Skeletal muscle satellite cell (primary cell): Measurements from ENCODE around the gene FKRP.

Source experiments
- H3K27me3 ChIP-seq: 2 replicates; pipeline ENCODE4 v1.7.0; 2013; ENCODE audit warnings: low read length; ENCODE audit not compliant: control insufficient read depth, insufficient read depth
- H3K36me3 ChIP-seq: 2 replicates; pipeline ENCODE4 v1.7.0; 2013; ENCODE audit warnings: mild to moderate bottlenecking, control low read depth, low read length; ENCODE audit not compliant: insufficient read depth
- H3K4me1 ChIP-seq: 2 replicates; pipeline ENCODE4 v1.7.0; 2013; ENCODE audit warnings: low read length; ENCODE audit not compliant: control insufficient read depth, insufficient read depth
- H3K4me2 ChIP-seq: 2 replicates; pipeline ENCODE4 v1.7.0; 2013; ENCODE audit warnings: mild to moderate bottlenecking, low read length
- H3K4me3 ChIP-seq: 2 replicates; pipeline ENCODE4 v1.7.0; 2013; ENCODE audit warnings: low read length
- H3K9ac ChIP-seq: 2 replicates; pipeline ENCODE4 v1.7.0; 2013; ENCODE audit warnings: mild to moderate bottlenecking, low read depth, low read length, moderate library complexity
- H3K9me3 ChIP-seq: replicated peaks from 2 replicates; pipeline ENCODE4 v1.7.0; 2013; ENCODE audit warnings: mild to moderate bottlenecking, control low read depth, low read length

FKRP gene

DNA sequence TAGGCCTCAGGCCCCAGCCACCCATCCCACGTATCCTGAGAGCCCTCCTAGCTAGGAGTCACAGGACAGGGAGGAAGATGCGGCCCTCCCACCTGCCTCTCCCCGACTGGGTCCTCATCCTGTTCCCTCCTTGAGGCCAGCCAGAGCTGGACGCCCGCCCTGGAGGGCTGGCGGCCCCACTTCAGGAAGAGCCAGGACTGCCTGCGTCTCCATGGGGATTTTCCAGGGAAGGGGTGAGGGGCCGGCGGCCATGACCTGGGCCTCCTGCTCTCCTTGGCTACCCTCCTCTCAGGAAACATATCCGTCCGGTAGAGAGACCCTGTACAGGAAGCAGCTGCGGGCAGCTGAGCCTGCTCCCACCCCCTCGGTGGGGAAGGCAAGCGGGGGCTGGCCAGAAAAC is 17.6 kb upstream of the FKRP start:
- H3K9ac ChIP-seq = no peak overlapping the region
- H3K36me3 ChIP-seq = peaks cover 91% of the 10 kb centered on the region

DNA sequence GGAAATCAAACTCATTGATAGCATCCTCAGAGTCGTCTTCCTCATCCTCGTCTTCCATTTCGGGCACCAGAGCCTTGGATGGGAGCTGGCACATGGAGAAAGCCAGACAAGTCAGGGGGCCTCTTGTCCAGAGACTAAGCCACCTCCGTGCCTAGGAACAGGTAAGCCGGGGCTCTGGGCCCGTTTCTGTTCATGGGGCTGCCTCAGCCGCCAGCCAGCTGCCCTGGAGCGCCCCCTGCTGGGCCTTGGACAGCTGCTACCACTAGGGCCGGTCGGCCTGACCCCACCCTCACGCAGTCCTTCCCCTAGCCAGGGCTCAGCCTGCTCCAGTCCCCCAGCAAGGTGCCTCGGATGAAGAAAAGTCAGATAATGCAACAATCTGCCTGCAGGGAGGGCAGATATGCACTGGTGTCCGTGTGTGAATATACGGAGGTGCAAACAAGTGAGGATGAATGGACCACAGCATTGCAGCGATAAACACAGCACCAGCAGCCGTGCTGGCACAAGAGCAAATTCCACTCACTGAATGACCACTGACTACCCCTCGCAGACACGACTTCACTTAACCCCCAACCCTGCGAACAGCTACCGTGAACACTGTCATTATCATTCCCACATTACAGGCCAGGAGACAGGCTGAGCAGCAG is 17.0 kb upstream of the FKRP start:
- no peak overlapping the region for H3K9ac ChIP-seq
- peaks cover 35% of the 10 kb centered on the region for H3K4me1 ChIP-seq
- no peak overlapping the region for H3K4me3 ChIP-seq
- H3K9me3 ChIP-seq = no peaks in the 10 kb centered on the region
- H3K27me3 ChIP-seq = no peaks in the 10 kb centered on the region
- no peak overlapping the region for H3K4me2 ChIP-seq
- peaks cover 92% of the 10 kb centered on the region for H3K36me3 ChIP-seq

More for the DNA sequence above, 17.6 kb upstream of the FKRP start:
- no peak overlapping the region for H3K4me2 ChIP-seq
- H3K4me3 ChIP-seq = no peak overlapping the region
- no peaks in the 10 kb centered on the region for H3K9me3 ChIP-seq
- no peaks in the 10 kb centered on the region for H3K27me3 ChIP-seq
- peaks cover 32% of the 10 kb centered on the region for H3K4me1 ChIP-seq

DNA sequence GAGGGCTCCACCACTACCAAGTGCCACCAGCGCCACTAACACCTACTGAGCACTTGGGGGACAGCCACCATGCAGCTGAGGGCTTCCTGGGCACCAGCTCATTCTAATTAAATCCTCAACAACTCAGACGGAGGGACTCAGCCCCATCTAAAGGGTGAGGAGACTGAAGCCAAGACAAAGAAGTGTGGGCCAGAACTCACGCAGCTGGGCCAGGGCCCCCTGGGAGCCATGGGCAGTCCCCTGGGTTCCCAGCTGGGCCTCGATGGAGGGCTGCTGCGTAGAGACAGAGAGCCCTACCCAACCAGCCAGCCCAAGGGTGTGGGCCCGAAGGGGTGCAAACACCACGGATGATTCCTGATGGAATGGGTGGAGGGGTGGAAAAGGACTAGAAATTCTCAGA is 16.2 kb upstream of the FKRP start:
- no peak overlapping the region for H3K4me2 ChIP-seq
- no peaks in the 10 kb centered on the region for H3K9me3 ChIP-seq
- H3K9ac ChIP-seq = no peak overlapping the region
- H3K36me3 ChIP-seq = peaks cover 90% of the 10 kb centered on the region
- no peak overlapping the region for H3K4me3 ChIP-seq
- no peaks in the 10 kb centered on the region for H3K27me3 ChIP-seq
- peaks cover 40% of the 10 kb centered on the region for H3K4me1 ChIP-seq

DNA sequence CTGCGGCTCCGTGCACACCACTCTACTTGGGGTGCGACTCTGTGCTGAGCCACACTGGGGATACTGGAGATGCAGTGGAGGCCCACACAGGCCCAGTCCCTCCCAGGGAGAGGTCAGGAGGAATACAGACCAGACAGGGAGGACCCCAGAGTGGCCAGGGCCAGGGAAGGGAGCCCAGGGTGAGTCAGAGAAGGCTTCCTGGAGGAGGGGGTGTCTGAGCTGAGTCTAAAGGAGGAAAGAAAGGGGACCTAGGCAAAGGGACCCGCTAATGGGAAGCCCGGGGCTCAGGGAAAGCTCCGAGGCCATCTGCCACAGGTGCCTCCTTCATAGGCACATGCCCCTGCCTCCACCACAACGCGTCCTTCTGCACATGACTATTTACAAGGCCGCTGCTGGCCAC is 15.7 kb upstream of the FKRP start:
- H3K4me1 ChIP-seq = peaks cover 40% of the 10 kb centered on the region
- H3K9me3 ChIP-seq = no peaks in the 10 kb centered on the region
- peaks cover 87% of the 10 kb centered on the region for H3K36me3 ChIP-seq
- H3K4me2 ChIP-seq = no peak overlapping the region
- H3K4me3 ChIP-seq = no peak overlapping the region
- no peaks in the 10 kb centered on the region for H3K27me3 ChIP-seq
- H3K9ac ChIP-seq = no peak overlapping the region

DNA sequence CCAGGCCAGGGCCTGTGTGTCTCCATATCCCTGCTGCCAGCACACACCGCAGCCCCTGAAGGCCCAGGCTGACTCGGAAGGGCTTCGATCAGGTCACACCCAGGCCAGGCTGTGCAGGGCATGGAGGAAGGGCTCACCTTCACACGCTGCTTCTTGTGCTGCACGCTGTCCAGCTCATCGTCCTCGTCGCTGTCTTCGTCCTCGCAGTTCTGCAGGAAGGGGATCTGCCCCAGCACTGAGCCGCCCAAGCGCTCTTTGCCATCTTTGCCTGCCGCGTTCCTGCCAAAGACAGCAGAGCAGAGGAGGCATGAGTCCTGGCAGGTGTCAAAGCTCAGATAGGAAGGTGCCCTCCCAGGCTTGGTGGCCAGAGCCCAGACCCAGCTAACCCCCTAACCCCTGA is 15.3 kb upstream of the FKRP start:
- Histone ChIP-seq H3K36me3 (peaks cover 84% of the 10 kb centered on the region), H3K4me2 (peak overlapping the region; percentile 40), H3K27me3 (no peaks in the 10 kb centered on the region), H3K4me3 (no peak overlapping the region), H3K4me1 (peaks cover 40% of the 10 kb centered on the region), H3K9me3 (no peaks in the 10 kb centered on the region), H3K9ac (no peak overlapping the region)

DNA sequence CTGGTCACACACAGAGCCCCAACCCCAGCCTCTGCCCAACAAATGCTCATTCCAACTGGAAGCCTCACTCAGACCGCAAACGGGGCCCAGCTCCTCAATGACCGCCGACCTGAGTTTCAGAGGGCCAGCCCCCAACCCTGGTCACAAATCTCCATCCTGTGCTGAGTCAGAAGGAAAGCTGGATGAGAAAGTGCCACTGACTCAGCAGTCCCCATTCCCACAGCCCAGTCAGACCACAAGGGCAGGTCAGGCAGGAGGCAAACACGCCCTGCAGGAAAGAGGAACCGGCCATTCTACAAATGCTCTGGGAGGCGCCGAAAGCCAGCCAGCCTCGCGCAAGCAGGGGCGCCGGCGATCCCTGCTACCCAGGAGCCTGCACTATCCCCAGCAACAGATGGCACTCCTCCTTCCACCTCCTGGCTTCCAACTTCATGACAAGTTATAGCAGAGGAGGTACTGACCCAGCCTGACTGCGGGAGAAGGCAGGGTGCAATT is 14.8 kb upstream of the FKRP start:
- Histone ChIP-seq H3K36me3 (peaks cover 79% of the 10 kb centered on the region), H3K9ac (no peak overlapping the region), H3K4me1 (peaks cover 40% of the 10 kb centered on the region), H3K4me3 (no peak overlapping the region), H3K4me2 (peak overlapping the region; percentile 40), H3K27me3 (no peaks in the 10 kb centered on the region), H3K9me3 (no peaks in the 10 kb centered on the region)

DNA sequence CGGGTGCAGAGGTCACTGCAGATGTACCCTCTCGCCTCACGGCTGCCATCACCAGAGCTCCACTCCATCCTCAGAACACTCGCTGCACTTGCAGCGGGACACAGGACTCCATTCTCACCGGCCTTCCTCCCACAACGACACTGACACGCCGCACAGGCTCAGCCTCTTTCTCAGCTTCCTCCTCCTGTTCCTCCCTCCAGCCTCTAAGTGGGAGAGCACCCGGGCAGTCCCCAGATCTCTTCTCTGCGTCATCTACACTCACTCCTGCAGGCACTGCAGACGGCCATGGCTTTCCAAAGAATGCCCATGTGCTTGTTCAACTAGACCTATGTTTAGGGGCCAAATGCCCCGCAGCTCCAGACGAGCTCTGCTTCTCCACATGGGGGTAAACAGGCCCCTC is 14.3 kb upstream of the FKRP start:
- peaks cover 76% of the 10 kb centered on the region for H3K36me3 ChIP-seq
- peak overlapping the region; percentile 40 for H3K4me2 ChIP-seq
- no peaks in the 10 kb centered on the region for H3K27me3 ChIP-seq
- H3K4me1 ChIP-seq = peaks cover 40% of the 10 kb centered on the region
- no peak overlapping the region for H3K4me3 ChIP-seq
- no peak overlapping the region for H3K9ac ChIP-seq
- no peaks in the 10 kb centered on the region for H3K9me3 ChIP-seq

DNA sequence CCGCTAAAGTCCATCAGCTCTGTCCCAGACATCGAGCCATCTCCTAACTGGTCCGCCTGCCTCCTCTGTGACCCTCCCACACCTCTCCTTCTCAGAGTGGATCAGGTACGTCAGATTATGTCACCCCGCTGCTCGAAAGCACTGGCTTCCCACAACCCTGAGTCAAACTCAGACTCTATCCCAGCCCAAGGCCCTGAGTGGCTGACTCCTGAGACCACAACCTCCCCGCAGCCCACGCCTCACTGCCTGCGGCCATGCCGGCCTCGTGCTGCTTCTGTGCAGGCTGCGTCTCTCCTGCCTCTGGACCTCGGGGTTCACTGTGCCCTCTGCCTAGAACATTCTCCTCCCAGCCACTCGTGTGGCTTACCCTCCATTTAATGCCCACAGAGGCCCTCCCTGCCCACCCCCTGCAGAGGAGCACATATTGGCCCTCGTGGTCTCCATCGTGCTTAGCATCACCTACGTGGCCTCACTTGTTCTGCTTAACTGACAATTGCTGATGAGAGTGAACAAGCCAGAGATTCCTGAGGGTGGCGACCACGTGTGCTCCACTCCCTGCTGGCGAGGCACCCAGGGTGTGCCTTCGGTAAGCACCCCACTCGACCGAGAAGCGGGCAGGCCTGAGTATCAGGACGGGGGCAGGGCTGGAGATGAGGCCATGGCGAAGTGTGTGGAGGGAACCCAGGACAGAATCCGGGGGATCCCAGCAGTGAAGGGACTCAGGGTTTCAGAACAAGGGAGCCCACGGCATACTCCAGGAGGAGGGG is 13.5 kb upstream of the FKRP start:
- Histone ChIP-seq H3K9me3 (no peaks in the 10 kb centered on the region), H3K4me3 (no peak overlapping the region), H3K36me3 (peaks cover 77% of the 10 kb centered on the region), H3K27me3 (no peaks in the 10 kb centered on the region), H3K4me2 (no peak overlapping the region), H3K4me1 (peaks cover 37% of the 10 kb centered on the region), H3K9ac (no peak overlapping the region)

DNA sequence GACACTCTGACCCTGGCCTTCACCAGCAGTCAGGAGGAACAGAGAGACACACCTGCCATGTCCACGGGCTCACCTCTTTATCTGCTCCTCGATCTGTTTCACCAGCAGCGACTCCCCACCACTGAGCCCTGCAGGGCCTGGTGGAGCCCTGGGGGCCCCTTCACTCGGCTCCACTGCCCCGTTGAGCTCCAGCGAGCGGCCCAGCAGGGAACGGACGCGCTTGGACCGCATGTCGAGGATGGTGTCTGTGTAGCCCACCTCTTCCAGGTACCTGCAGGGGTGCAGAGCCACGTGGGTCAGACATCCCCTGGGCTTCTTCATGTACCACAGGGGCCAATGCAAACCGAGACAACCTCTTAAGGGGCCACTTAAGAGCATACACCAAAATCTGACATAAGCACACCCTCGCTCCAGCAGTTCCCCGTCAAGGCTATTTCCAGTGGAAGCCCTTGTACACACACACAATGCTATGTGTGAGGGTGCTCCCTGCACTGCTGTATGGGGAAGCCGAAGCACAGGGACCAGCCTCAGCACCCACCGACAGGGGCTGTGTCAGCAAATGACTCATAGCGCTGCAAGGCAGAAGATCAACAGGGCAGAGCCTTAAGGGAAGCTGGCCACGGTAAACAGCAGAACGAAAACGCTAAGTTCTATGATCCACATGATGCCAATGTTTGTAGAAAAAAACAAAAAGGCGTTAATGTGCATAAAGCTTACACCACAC is 12.7 kb upstream of the FKRP start:
- no peaks in the 10 kb centered on the region for H3K27me3 ChIP-seq
- H3K9ac ChIP-seq = no peak overlapping the region
- H3K36me3 ChIP-seq = peaks cover 76% of the 10 kb centered on the region
- peaks cover 36% of the 10 kb centered on the region for H3K4me1 ChIP-seq
- no peaks in the 10 kb centered on the region for H3K9me3 ChIP-seq
- H3K4me3 ChIP-seq = no peak overlapping the region
- no peak overlapping the region for H3K4me2 ChIP-seq

DNA sequence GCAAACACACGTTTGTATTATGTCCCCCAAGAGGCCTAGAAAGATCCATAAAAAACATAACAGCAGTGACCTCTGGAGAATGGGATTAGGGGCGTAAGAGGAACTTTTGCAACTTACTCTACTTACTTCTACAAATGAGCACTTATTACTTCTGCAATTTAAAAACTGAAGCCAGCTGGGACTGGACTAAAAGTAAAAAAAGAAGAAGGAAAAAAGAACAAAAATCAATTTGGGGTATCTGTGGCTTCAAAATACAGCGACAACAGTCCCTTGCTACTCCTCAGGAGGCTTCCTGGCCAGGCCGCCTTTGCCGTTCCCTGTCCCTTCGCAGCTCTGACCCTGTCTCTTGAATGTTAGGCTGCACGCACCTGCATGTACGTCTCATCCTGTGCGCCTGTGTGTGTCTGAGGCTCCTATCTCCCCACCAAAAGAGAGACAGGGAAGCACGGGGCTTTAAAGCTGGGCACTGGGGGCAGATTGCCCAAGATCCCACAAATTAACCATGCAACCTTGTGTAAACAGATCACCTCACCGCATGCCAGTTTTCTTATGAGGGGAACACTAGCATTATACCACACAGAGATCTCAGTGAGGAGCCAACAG is 12.1 kb upstream of the FKRP start:
- Histone ChIP-seq H3K4me1 (peaks cover 37% of the 10 kb centered on the region), H3K4me3 (no peak overlapping the region), H3K9me3 (no peaks in the 10 kb centered on the region), H3K36me3 (peaks cover 77% of the 10 kb centered on the region), H3K9ac (no peak overlapping the region), H3K27me3 (no peaks in the 10 kb centered on the region), H3K4me2 (no peak overlapping the region)

DNA sequence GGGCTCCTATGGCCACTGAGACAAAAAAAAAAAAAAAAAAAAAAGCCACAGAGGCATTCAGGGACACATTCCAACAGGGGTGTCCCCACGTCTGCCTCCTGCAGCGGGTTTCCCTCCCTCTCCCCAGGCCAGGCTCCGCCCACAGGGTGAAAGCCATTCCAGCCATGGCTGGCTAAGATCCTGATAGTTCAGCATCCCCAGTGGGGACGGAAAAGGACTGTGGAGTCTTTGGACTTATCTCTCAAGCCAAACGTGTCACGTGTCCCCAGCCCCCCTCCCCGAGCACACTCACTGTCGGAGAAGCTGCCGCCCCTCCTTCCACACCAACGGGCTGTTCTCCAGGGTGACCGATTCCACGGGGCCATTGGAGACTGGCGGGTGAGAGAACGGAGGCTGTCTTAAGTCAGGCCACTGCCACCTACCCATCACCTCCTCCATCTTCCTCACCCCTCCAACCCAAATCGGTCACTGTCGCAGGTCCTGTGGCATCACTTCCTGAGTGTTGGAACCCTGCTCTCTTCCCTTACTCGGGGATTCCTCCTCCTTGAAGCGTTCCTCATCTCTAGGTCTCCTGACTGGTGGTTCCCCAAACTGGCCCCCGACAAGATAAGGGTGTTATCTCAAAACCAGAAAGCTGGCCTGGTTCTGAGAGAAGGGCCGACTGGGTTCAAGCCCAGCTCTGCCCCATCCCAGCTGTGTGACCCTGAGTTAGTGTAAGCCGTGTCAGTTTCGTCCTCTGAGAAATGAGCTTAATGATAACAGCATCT is 9.1 kb upstream of the FKRP start:
- no peak overlapping the region for H3K4me2 ChIP-seq
- no peak overlapping the region for H3K9ac ChIP-seq
- H3K4me1 ChIP-seq = peaks cover 31% of the 10 kb centered on the region
- H3K4me3 ChIP-seq = no peak overlapping the region
- H3K27me3 ChIP-seq = no peaks in the 10 kb centered on the region
- peaks cover 57% of the 10 kb centered on the region for H3K36me3 ChIP-seq
- no peaks in the 10 kb centered on the region for H3K9me3 ChIP-seq
